ENCODE data around the gene SLC41A3. TPM values are rescaled to one million over a fixed set of nuclear protein-coding genes. Genes with fewer than 3 reads are reported as not detected.

The SLC41A3 gene
- total RNA-seq, 2 donors from 2014 or later = 46.8 to 50.4 TPM

GRCh38 chr3:126105691-126106187 is 21.8 kb upstream of the SLC41A3 start:
- H3K4me3 Mint-ChIP-seq = no peak overlapping the region
- no peaks in the 10 kb centered on the region for H3K36me3 Mint-ChIP-seq (ENCODE audit: low read depth)
- no peak overlapping the region for H3K27ac ChIP-seq (ENCODE audit: low read depth, low read length)
- no peak overlapping the region for H3K9ac ChIP-seq (ENCODE audit: extremely low read depth, low read length, poor library complexity, severe bottlenecking)
- H3K9me3 Mint-ChIP-seq = no peaks in the 10 kb centered on the region
- no peak for TF ChIP-seq CTCF (conservative IDR thresholded peaks at IDR 0.05)
- peak; percentile 18 for DNase-seq
- no peaks in the 10 kb centered on the region for H3K27me3 Mint-ChIP-seq (ENCODE audit: insufficient read depth)
- H3K4me1 Mint-ChIP-seq = no peaks in the 10 kb centered on the region
- no peaks in the 10 kb centered on the region for H3K4me1 ChIP-seq (ENCODE audit: control insufficient read depth, insufficient read depth, low read length)
- H3K27ac Mint-ChIP-seq = no peak overlapping the region
- no peaks in the 10 kb centered on the region for H3K36me3 ChIP-seq (ENCODE audit: control insufficient read depth, insufficient read depth, low read length)
- no peak overlapping the region for H3K4me3 ChIP-seq (ENCODE audit: low read length)
- H3K27me3 ChIP-seq (ENCODE audit: control insufficient read depth, insufficient read depth, low read length, poor library complexity, severe bottlenecking) = no peaks in the 10 kb centered on the region
- 89 to 90% methylated on average over 16 of the region's 16 CpGs for WGBS, 2 experiments (ENCODE audit: insufficient coverage in 1 of 2, insufficient read length in 1 of 2)
- no peaks in the 10 kb centered on the region for H3K9me3 ChIP-seq (ENCODE audit: control insufficient read depth, low read length)

GRCh38 chr3:126104742-126105605 is 21.1 kb upstream of the SLC41A3 start:
- Mint-ChIP-seq H3K4me3 (no peak overlapping the region), H3K27me3 (ENCODE audit: insufficient read depth) (no peaks in the 10 kb centered on the region), H3K27ac (no peak overlapping the region), H3K4me1 (no peaks in the 10 kb centered on the region), H3K9me3 (no peaks in the 10 kb centered on the region), H3K36me3 (ENCODE audit: low read depth) (no peaks in the 10 kb centered on the region)
- Histone ChIP-seq H3K9ac (ENCODE audit: extremely low read depth, low read length, poor library complexity, severe bottlenecking) (no peak overlapping the region), H3K9me3 (ENCODE audit: control insufficient read depth, low read length) (no peaks in the 10 kb centered on the region), H3K27ac (ENCODE audit: low read depth, low read length) (no peak overlapping the region), H3K4me1 (ENCODE audit: control insufficient read depth, insufficient read depth, low read length) (no peaks in the 10 kb centered on the region), H3K4me3 (ENCODE audit: low read length) (no peak overlapping the region), H3K36me3 (ENCODE audit: control insufficient read depth, insufficient read depth, low read length) (no peaks in the 10 kb centered on the region), H3K27me3 (ENCODE audit: control insufficient read depth, insufficient read depth, low read length, poor library complexity, severe bottlenecking) (no peaks in the 10 kb centered on the region)
- DNase-seq = peak; percentile 31
- TF ChIP-seq CTCF (conservative IDR thresholded peaks at IDR 0.05) = no peak
- 88 to 92% methylated on average over 10 to 15 of the region's 15 CpGs for whole genome bisulfite sequencing, 2 experiments (ENCODE audit: insufficient coverage in 1 of 2, insufficient read length in 1 of 2)

- Mint-ChIP-seq H3K27me3 (ENCODE audit: insufficient read depth) (peaks cover 3% of the 10 kb centered on the region), H3K27ac (no peak overlapping the region), H3K9me3 (no peaks in the 10 kb centered on the region), H3K36me3 (ENCODE audit: low read depth) (no peaks in the 10 kb centered on the region), H3K4me1 (no peaks in the 10 kb centered on the region), H3K4me3 (no peak overlapping the region)
- H3K27me3 ChIP-seq (ENCODE audit: control insufficient read depth, insufficient read depth, low read length, poor library complexity, severe bottlenecking) = no peaks in the 10 kb centered on the region
- no peaks in the 10 kb centered on the region for H3K9me3 ChIP-seq (ENCODE audit: control insufficient read depth, low read length)
- H3K27ac ChIP-seq (ENCODE audit: low read depth, low read length) = no peak overlapping the region
- no peak for DNase-seq
- H3K4me1 ChIP-seq (ENCODE audit: control insufficient read depth, insufficient read depth, low read length) = no peaks in the 10 kb centered on the region
- H3K4me3 ChIP-seq (ENCODE audit: low read length) = no peak overlapping the region
- H3K36me3 ChIP-seq (ENCODE audit: control insufficient read depth, insufficient read depth, low read length) = no peaks in the 10 kb centered on the region
- no peak overlapping the region for H3K9ac ChIP-seq (ENCODE audit: extremely low read depth, low read length, poor library complexity, severe bottlenecking)
- WGBS, 2 experiments (ENCODE audit: insufficient coverage in 1 of 2, insufficient read length in 1 of 2) = 90 to 100% methylated on average over 3 to 7 of the region's 7 CpGs
- no peak for TF ChIP-seq CTCF (conservative IDR thresholded peaks at IDR 0.05)
Observed at GRCh38 chr3:126104028-126104635, 20.2 kb upstream of the SLC41A3 start.
